ENCODE data around the gene GPX2.

- TF ChIP-seq POLR2AphosphoS5 (IDR thresholded peaks at IDR 0.05; ENCODE audit: borderline replicate concordance, low read depth, low read length): no peak
- TF ChIP-seq EZH2 (IDR thresholded peaks at IDR 0.05): no peak
- no peak for TF ChIP-seq FOXP2 (optimal IDR thresholded peaks at IDR 0.05; ENCODE audit: control extremely low read depth, extremely low read length, insufficient read depth)
Observed at GRCh38 chr14:64963611-64964010, 21.1 kb upstream of the GPX2 start.
